T-helper 2 cell treated with Interferon-gamma antibody and Interleukin-4, amounts not matched to agents 5 μg/mL and 100 μg/mL, for 36 hours (primary cell): ENCODE results near the gene SSBP4.
"Not testable (repeated sequence)": the region's sequence is repeated elsewhere in the genome, so short reads cannot be mapped to it uniquely, and the experiment has no call there.

Experiments
- DNase-seq: peaks from one replicate; pipeline ENCODE4 v3.0.0; 2021; ENCODE audit warnings: low spot score
- H3K27ac Mint-ChIP-seq: one replicate; pipeline ENCODE4 v1.8.0; 2021; ENCODE audit warnings: mild to moderate bottlenecking, mixed read lengths
- H3K27me3 Mint-ChIP-seq: one replicate; pipeline ENCODE4 v1.8.0; 2021; ENCODE audit warnings: low read depth, mixed read lengths
- H3K36me3 Mint-ChIP-seq: one replicate; pipeline ENCODE4 v1.8.0; 2021; ENCODE audit warnings: low read depth, mixed read lengths
- H3K4me1 Mint-ChIP-seq: one replicate; pipeline ENCODE4 v1.8.0; 2021; ENCODE audit warnings: low read depth, mixed read lengths
- H3K4me3 Mint-ChIP-seq: one replicate; pipeline ENCODE4 v1.8.0; 2022; ENCODE audit warnings: mild to moderate bottlenecking, moderate library complexity, mixed read lengths
- H3K9me3 Mint-ChIP-seq: one replicate; pipeline ENCODE4 v1.8.0; 2021; ENCODE audit warnings: mixed read lengths

SSBP4 gene

GRCh38 chr19:18388960-18389725 is 30.1 kb upstream of the SSBP4 start:
- no peak for DNase-seq
- peaks cover 4% of the 10 kb centered on the region for H3K4me1 Mint-ChIP-seq
- no peak overlapping the region for H3K27ac Mint-ChIP-seq
- H3K9me3 Mint-ChIP-seq = no peaks in the 10 kb centered on the region
- H3K4me3 Mint-ChIP-seq = peak overlapping the region; percentile 69
- peaks cover 67% of the 10 kb centered on the region for H3K27me3 Mint-ChIP-seq
- no peaks in the 10 kb centered on the region for H3K36me3 Mint-ChIP-seq

- Mint-ChIP-seq H3K4me3 (peak overlapping the region; percentile 46), H3K4me1 (peaks cover 4% of the 10 kb centered on the region), H3K9me3 (no peaks in the 10 kb centered on the region), H3K27ac (no peak overlapping the region), H3K36me3 (no peaks in the 10 kb centered on the region), H3K27me3 (peaks cover 64% of the 10 kb centered on the region)
- DNase-seq = no peak
These were observed 29.5 kb upstream of the SSBP4 start for GRCh38 chr19:18389726-18390064.

GRCh38 chr19:18390065-18390907 is 28.9 kb upstream of the SSBP4 start:
- Mint-ChIP-seq H3K4me1 (peaks cover 4% of the 10 kb centered on the region), H3K27me3 (peaks cover 62% of the 10 kb centered on the region), H3K27ac (no peak overlapping the region), H3K9me3 (no peaks in the 10 kb centered on the region), H3K4me3 (no peak overlapping the region), H3K36me3 (no peaks in the 10 kb centered on the region)
- no peak for DNase-seq

GRCh38 chr19:18391509-18392075 is 27.6 kb upstream of the SSBP4 start:
- Mint-ChIP-seq H3K4me3 (no peak overlapping the region), H3K36me3 (no peaks in the 10 kb centered on the region), H3K4me1 (peaks cover 4% of the 10 kb centered on the region), H3K27me3 (peaks cover 54% of the 10 kb centered on the region), H3K9me3 (no peaks in the 10 kb centered on the region), H3K27ac (no peak overlapping the region)
- no peak for DNase-seq

GRCh38 chr19:18392417-18392816 is 26.8 kb upstream of the SSBP4 start:
- no peaks in the 10 kb centered on the region for H3K36me3 Mint-ChIP-seq

GRCh38 chr19:18392926-18393325 is 26.3 kb upstream of the SSBP4 start:
- H3K9me3 Mint-ChIP-seq = no peaks in the 10 kb centered on the region
- no peak for DNase-seq
- H3K4me3 Mint-ChIP-seq = no peak overlapping the region
- H3K4me1 Mint-ChIP-seq = peaks cover 6% of the 10 kb centered on the region
- H3K36me3 Mint-ChIP-seq = no peaks in the 10 kb centered on the region
- no peak overlapping the region for H3K27ac Mint-ChIP-seq
- peaks cover 48% of the 10 kb centered on the region for H3K27me3 Mint-ChIP-seq

More at GRCh38 chr19:18392417-18392816, 26.8 kb upstream of the SSBP4 start:
- H3K27ac Mint-ChIP-seq = no peak overlapping the region
- peaks cover 4% of the 10 kb centered on the region for H3K4me1 Mint-ChIP-seq
- DNase-seq = no peak
- no peaks in the 10 kb centered on the region for H3K9me3 Mint-ChIP-seq
- H3K4me3 Mint-ChIP-seq = no peak overlapping the region
- peaks cover 48% of the 10 kb centered on the region for H3K27me3 Mint-ChIP-seq

GRCh38 chr19:18393836-18394235 is 25.4 kb upstream of the SSBP4 start:
- H3K27me3 Mint-ChIP-seq = peaks cover 47% of the 10 kb centered on the region
- no peak for DNase-seq
- H3K9me3 Mint-ChIP-seq = no peaks in the 10 kb centered on the region
- H3K27ac Mint-ChIP-seq = no peak overlapping the region
- H3K4me1 Mint-ChIP-seq = peaks cover 3% of the 10 kb centered on the region
- H3K36me3 Mint-ChIP-seq = no peaks in the 10 kb centered on the region
- no peak overlapping the region for H3K4me3 Mint-ChIP-seq

GRCh38 chr19:18396471-18397241 is 22.5 kb upstream of the SSBP4 start:
- Mint-ChIP-seq H3K4me1 (peaks cover 10% of the 10 kb centered on the region), H3K36me3 (no peaks in the 10 kb centered on the region), H3K9me3 (no peaks in the 10 kb centered on the region), H3K27me3 (peaks cover 25% of the 10 kb centered on the region), H3K4me3 (no peak overlapping the region), H3K27ac (no peak overlapping the region)
- DNase-seq = no peak

- H3K4me1 Mint-ChIP-seq = peaks cover 12% of the 10 kb centered on the region
- H3K9me3 Mint-ChIP-seq = no peaks in the 10 kb centered on the region
- no peak within 1 kb of the TSS for H3K4me3 Mint-ChIP-seq
- H3K27me3 Mint-ChIP-seq = peaks cover 18% of the 10 kb centered on the region
- no peak within 1 kb of the TSS for H3K27ac Mint-ChIP-seq
- no peaks in the 10 kb centered on the region for H3K36me3 Mint-ChIP-seq
- DNase-seq = no peak
These were observed 21.7 kb upstream of the SSBP4 start, which contains the start of gene LRRC25 for GRCh38 chr19:18397242-18398202. Gene LRRC25, minus strand, starts transcription at chr19:18397622. Its CDS starts 659 bp downstream, at chr19:18396963.

GRCh38 chr19:18399008-18399407 is 20.2 kb upstream of the SSBP4 start:
- H3K27ac Mint-ChIP-seq = no peak overlapping the region
- no peaks in the 10 kb centered on the region for H3K36me3 Mint-ChIP-seq
- peaks cover 15% of the 10 kb centered on the region for H3K27me3 Mint-ChIP-seq
- no peak for DNase-seq
- H3K4me1 Mint-ChIP-seq = peaks cover 12% of the 10 kb centered on the region
- no peaks in the 10 kb centered on the region for H3K9me3 Mint-ChIP-seq
- no peak overlapping the region for H3K4me3 Mint-ChIP-seq

GRCh38 chr19:18401580-18402112 is 17.6 kb upstream of the SSBP4 start:
- DNase-seq = no peak
- peaks cover 11% of the 10 kb centered on the region for H3K27me3 Mint-ChIP-seq
- H3K27ac Mint-ChIP-seq = no peak overlapping the region
- no peaks in the 10 kb centered on the region for H3K9me3 Mint-ChIP-seq
- H3K4me1 Mint-ChIP-seq = peaks cover 12% of the 10 kb centered on the region
- no peak overlapping the region for H3K4me3 Mint-ChIP-seq
- no peaks in the 10 kb centered on the region for H3K36me3 Mint-ChIP-seq

- DNase-seq, H3K27me3 Mint-ChIP-seq, H3K4me3 Mint-ChIP-seq, H3K36me3 Mint-ChIP-seq, H3K9me3 Mint-ChIP-seq: not testable (repeated sequence)
- H3K27ac Mint-ChIP-seq = peak overlapping the region; percentile 4
- H3K4me1 Mint-ChIP-seq = peaks cover 10% of the 10 kb centered on the region
These were observed 16.5 kb upstream of the SSBP4 start for GRCh38 chr19:18402455-18403248.
